RWPE2 (cell line): ENCODE data around the gene GCK.

ENCODE experiments used
- ATAC-seq: fragments of 200-7000 bp; cut with Tn5 transposase; 3 replicates; pipeline ENCODE4 v1.9.1; 2021; ENCODE audit warnings: low read depth
- DNase-seq: peaks from one replicate; pipeline ENCODE4 v3.0.0-alpha.2; 2020; ENCODE audit warnings: low spot score
- H3K27ac ChIP-seq: fragments of 450-650 bp; 2 replicates; pipeline ENCODE4 v1.5.1; 2017; ENCODE audit warnings: mild to moderate bottlenecking; ENCODE audit not compliant: poor library complexity, severe bottlenecking
- H3K27me3 ChIP-seq: fragments of 250-450 bp; sonication (Bioruptor Pico); 2 replicates; pipeline ENCODE4 v1.5.1; 2021; ENCODE audit warnings: mild to moderate bottlenecking, moderate library complexity; ENCODE audit not compliant: insufficient read depth, poor library complexity, severe bottlenecking
- H3K36me3 ChIP-seq: fragments of 250-450 bp; sonication (Bioruptor Pico); 2 replicates; pipeline ENCODE4 v1.5.1; 2020; ENCODE audit warnings: low read depth, mild to moderate bottlenecking, moderate library complexity
- H3K4me1 ChIP-seq: fragments of 250-450 bp; sonication (Bioruptor Pico); 2 replicates; pipeline ENCODE4 v1.5.1; 2021; ENCODE audit warnings: mild to moderate bottlenecking, moderate library complexity; ENCODE audit not compliant: insufficient read depth, poor library complexity, severe bottlenecking
- H3K4me3 ChIP-seq: fragments of 250-450 bp; sonication (Bioruptor Pico); 2 replicates; pipeline ENCODE4 v1.5.1; 2021; ENCODE audit warnings: mild to moderate bottlenecking, moderate library complexity; ENCODE audit not compliant: severe bottlenecking
- H3K9me3 ChIP-seq: fragments of 250-450 bp; sonication (Bioruptor Pico); 2 replicates; pipeline ENCODE4 v1.5.1; 2021; ENCODE audit warnings: mild to moderate bottlenecking, moderate library complexity; ENCODE audit not compliant: severe bottlenecking
- CTCF ChIP-seq: fragments of 450-650 bp; IDR thresholded peaks from one replicate; pipeline ENCODE4 v1.5.1; 2017; ENCODE audit warnings: mild to moderate bottlenecking, moderate library complexity; ENCODE audit not compliant: poor library complexity, severe bottlenecking

Gene GCK

GRCh38 chr7:44189993-44190872, 994 bp upstream of the GCK start:
- TF ChIP-seq CTCF, result no peak
- Histone ChIP-seq H3K4me3 (no peak overlapping the region), H3K4me1 (no peaks in the 10 kb centered on the region), H3K27me3 (no peaks in the 10 kb centered on the region), H3K9me3 (no peaks in the 10 kb centered on the region), H3K36me3 (no peaks in the 10 kb centered on the region), H3K27ac (no peak overlapping the region)
- ATAC-seq (no peak), DNase-seq (peak; percentile 29)

- H3K9me3 ChIP-seq, result no peaks in the 10 kb centered on the region
- no peaks in the 10 kb centered on the region for H3K36me3 ChIP-seq
- TF ChIP-seq CTCF, result no peak
- H3K4me3 ChIP-seq, result no peak overlapping the region
- DNase-seq, result no peak
- H3K27ac ChIP-seq, result no peak overlapping the region
- H3K4me1 ChIP-seq, result peaks cover 12% of the 10 kb centered on the region
- ATAC-seq, result no peak
- H3K27me3 ChIP-seq, result no peaks in the 10 kb centered on the region
These were observed 586 bp downstream of the GCK start for GRCh38 chr7:44188480-44189225.

- H3K9me3 ChIP-seq, result no peaks in the 10 kb centered on the region
These were observed 1.4 kb downstream of the GCK start for GRCh38 chr7:44187636-44188416.

GRCh38 chr7:44186736-44187135, 2.5 kb downstream of the GCK start:
- H3K9me3 ChIP-seq, result no peaks in the 10 kb centered on the region
- no peak for TF ChIP-seq CTCF
- peaks cover 12% of the 10 kb centered on the region for H3K4me1 ChIP-seq
- DNase-seq, result peak; percentile 9
- no peaks in the 10 kb centered on the region for H3K36me3 ChIP-seq
- ATAC-seq, result no peak
- no peaks in the 10 kb centered on the region for H3K27me3 ChIP-seq
- no peak overlapping the region for H3K27ac ChIP-seq
- no peak overlapping the region for H3K4me3 ChIP-seq

More at GRCh38 chr7:44187636-44188416, 1.4 kb downstream of the GCK start:
- no peak overlapping the region for H3K27ac ChIP-seq
- H3K27me3 ChIP-seq, result no peaks in the 10 kb centered on the region
- no peak for TF ChIP-seq CTCF
- no peaks in the 10 kb centered on the region for H3K36me3 ChIP-seq
- no peak overlapping the region for H3K4me3 ChIP-seq
- no peak for DNase-seq
- H3K4me1 ChIP-seq, result peaks cover 12% of the 10 kb centered on the region
- no peak for ATAC-seq
